Measurements from ENCODE around the gene PTPN20. TPM values are rescaled to one million over a fixed set of nuclear protein-coding genes. Genes with fewer than 3 reads are reported as not detected.

Gene PTPN20
- total and polyA plus RNA-seq, 2 of the 8 experiments (the other 6 are each of a cell fraction or from before 2014, with no cell fraction given): not detected

GRCh38 chr10:47031211-47031900 lies 120.1 kb downstream of the PTPN20 start (continued):
- no peak for TF ChIP-seq CHD1 (IDR thresholded peaks at IDR 0.05; ENCODE audit: low read depth, low read length)
